ENCODE measurements around the gene TYRP1.

GRCh38 chr9:12693141-12693540 lies at the start of gene TYRP1:
- TF ChIP-seq EZH2 (optimal IDR thresholded peaks at IDR 0.05; ENCODE audit: low read depth, low read length) (no peak), CTCF (IDR thresholded peaks at IDR 0.05; ENCODE audit: low read length) (no peak)

All from MM.1S (cell line).